Activated T-cell treated with anti-CD3 and anti-CD28 coated beads, Interleukin-2, amount 50 U/mL, for 4 hours (primary cell): ENCODE results near the gene AGBL5. TPM values are rescaled to one million over a fixed set of nuclear protein-coding genes. Genes with fewer than 3 reads are reported as not detected.

Source experiments
- ATAC-seq, 2 donors: fragments of 200-7000 bp; cut with Tn5 transposase; one replicate each; pipeline ENCODE4 v1.10.0; 2021
- DNase-seq: peaks from one replicate; pipeline ENCODE4 v3.0.0-alpha.2; 2020
- H3K27me3 Mint-ChIP-seq: one replicate; pipeline ENCODE4 v1.8.0; 2021; ENCODE audit warnings: low read depth, mixed read lengths
- H3K36me3 Mint-ChIP-seq: one replicate; pipeline ENCODE4 v1.8.0; 2022; ENCODE audit warnings: mixed read lengths; ENCODE audit not compliant: insufficient read depth
- H3K4me1 Mint-ChIP-seq: one replicate; pipeline ENCODE4 v1.8.0; 2021; ENCODE audit warnings: low read depth, mixed read lengths
- H3K4me3 Mint-ChIP-seq: one replicate; pipeline ENCODE4 v1.8.0; 2021; ENCODE audit warnings: mild to moderate bottlenecking, moderate library complexity, mixed read lengths
- H3K9me3 Mint-ChIP-seq: one replicate; pipeline ENCODE4 v1.8.0; 2021; ENCODE audit warnings: mixed read lengths
- total RNA-seq, 3 donors: library from RNA; stranded (reverse); gene quantifications; one replicate each; pipeline ENCODE4 v1.2.1, GENCODE V29; 2021

The AGBL5 gene, protein sequence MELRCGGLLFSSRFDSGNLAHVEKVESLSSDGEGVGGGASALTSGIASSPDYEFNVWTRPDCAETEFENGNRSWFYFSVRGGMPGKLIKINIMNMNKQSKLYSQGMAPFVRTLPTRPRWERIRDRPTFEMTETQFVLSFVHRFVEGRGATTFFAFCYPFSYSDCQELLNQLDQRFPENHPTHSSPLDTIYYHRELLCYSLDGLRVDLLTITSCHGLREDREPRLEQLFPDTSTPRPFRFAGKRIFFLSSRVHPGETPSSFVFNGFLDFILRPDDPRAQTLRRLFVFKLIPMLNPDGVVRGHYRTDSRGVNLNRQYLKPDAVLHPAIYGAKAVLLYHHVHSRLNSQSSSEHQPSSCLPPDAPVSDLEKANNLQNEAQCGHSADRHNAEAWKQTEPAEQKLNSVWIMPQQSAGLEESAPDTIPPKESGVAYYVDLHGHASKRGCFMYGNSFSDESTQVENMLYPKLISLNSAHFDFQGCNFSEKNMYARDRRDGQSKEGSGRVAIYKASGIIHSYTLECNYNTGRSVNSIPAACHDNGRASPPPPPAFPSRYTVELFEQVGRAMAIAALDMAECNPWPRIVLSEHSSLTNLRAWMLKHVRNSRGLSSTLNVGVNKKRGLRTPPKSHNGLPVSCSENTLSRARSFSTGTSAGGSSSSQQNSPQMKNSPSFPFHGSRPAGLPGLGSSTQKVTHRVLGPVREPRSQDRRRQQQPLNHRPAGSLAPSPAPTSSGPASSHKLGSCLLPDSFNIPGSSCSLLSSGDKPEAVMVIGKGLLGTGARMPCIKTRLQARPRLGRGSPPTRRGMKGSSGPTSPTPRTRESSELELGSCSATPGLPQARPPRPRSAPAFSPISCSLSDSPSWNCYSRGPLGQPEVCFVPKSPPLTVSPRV
- total RNA-seq = 10 to 100 TPM in 1 of 3 donors, 1 to 10 TPM in 2; 6.5 to 11.2 (median 9.2) TPM

DNA sequence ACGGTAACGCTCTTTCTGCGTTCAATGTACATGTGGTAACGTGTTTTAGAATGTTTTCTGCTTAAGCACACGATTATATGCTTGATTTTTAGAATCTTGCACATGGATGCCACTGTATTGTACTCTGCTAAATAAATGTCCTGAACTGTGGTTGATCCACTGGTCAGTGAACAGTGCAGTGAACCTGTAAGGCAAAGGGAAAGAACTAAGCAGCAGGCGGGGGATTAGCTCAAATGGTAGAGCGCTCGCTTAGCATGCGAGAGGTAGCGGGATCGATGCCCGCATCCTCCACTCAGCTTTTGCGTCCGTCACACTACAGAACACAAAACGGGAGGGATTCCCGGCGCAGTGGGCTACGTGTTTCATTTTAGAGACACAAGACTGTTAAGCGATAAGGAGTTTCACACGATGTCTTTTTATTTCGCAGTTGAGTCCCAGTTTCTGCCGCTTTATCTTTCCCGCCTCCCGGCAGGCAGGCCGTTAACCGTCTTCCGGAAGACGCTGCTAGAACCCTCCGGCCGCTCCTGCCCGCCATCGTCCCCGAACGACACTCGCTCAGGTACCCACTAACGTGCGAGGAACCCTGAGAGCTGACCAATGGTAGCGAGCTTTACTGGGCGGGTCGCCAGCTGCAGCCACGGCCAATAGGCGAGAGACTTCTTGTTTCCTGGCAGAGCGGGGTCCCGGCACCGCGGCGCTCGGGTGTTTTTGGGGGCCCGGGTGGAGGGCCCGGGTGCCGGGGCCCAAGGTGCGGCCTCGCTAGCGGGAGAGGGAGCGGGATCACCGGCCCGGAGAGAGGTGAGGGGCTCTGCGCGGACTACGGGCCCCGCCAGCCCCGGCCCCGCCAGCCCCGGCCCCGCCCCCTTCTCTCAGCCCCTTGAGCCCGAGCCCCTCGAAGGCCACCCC, at the start of gene AGBL5:
Gene AGBL5, plus strand, starts transcription at position 673 of the 906 bp plus-strand sequence. CDS start 1,291 bp downstream, outside the sequence.
- Mint-ChIP-seq H3K36me3 (peaks cover 17% of the 10 kb centered on the region), H3K4me1 (peaks cover 15% of the 10 kb centered on the region), H3K27me3 (peaks cover 7% of the 10 kb centered on the region), H3K4me3 (peak within 1 kb of the TSS; percentile 93), H3K9me3 (no peaks in the 10 kb centered on the region)
- ATAC-seq (peak; percentile 73 to 75), DNase-seq (peak; percentile 95)

DNA sequence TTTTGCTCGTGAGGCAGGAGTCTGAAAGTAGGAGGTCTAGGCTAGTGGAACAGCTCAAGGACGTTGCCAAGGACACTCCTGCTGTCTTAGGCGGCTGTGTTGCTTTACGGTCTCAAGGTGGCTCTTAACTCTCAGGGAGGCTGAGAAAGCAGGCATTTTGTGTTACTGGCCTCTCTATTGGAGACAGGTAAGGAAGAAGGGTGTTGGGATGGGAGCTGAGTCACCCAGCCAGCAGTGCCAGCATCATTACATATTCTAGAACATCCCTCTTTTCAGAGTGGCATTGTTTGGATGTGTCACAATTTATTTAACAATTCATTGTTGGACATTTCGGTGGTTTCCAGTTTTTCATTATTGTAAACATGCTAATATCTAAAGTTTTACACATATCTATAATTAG, 49.5 kb upstream of the AGBL5 start:
- H3K4me1 Mint-ChIP-seq = no peaks in the 10 kb centered on the region
- H3K27me3 Mint-ChIP-seq = peaks cover 8% of the 10 kb centered on the region
- DNase-seq (no peak), ATAC-seq (no peak)
- no peak overlapping the region for H3K4me3 Mint-ChIP-seq
- H3K9me3 Mint-ChIP-seq = no peaks in the 10 kb centered on the region
- peaks cover 2% of the 10 kb centered on the region for H3K36me3 Mint-ChIP-seq

DNA sequence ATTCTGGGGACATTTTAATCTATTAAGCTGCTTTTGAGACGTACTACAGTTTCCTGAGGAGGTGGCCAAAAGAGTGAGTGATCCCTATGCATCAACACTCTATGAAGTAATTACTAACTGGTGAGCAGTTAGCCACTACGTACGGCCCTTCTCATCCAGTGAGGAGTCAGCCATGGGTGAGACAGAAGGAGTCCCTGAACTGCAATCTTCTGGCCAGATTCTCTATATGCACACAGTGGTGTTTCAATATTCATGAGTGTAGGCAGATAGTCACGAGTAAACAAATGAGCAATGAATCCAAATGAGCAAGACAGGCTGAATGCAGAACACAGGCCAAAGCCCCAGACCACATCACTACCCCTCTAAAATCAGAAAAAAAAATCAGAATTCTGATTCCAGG, 48.5 kb upstream of the AGBL5 start:
- no peak for DNase-seq
- Mint-ChIP-seq H3K4me1 (no peaks in the 10 kb centered on the region), H3K27me3 (peaks cover 8% of the 10 kb centered on the region), H3K36me3 (peaks cover 2% of the 10 kb centered on the region), H3K9me3 (no peaks in the 10 kb centered on the region), H3K4me3 (no peak overlapping the region)
- ATAC-seq = no peak

DNA sequence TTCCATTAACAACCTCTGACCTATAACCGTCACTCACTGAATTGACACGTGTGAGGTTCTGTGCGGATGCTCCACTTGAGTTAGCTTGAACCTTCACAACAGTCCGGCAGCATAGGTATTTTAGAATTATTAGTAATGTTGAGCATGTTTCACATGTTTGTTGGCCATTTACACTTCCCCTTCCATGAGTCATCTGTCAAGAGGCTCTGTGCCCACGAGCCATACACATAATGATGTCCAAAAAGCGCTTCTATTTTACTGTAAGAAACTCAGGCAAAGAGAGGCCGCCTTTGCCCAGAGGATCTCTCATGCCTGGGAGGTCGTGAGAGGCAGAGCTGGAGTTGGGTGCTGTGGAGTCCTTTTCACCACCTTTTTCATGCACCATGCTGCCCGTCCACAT, 47.6 kb upstream of the AGBL5 start:
- Mint-ChIP-seq H3K4me3 (no peak overlapping the region), H3K27me3 (peaks cover 6% of the 10 kb centered on the region)

DNA sequence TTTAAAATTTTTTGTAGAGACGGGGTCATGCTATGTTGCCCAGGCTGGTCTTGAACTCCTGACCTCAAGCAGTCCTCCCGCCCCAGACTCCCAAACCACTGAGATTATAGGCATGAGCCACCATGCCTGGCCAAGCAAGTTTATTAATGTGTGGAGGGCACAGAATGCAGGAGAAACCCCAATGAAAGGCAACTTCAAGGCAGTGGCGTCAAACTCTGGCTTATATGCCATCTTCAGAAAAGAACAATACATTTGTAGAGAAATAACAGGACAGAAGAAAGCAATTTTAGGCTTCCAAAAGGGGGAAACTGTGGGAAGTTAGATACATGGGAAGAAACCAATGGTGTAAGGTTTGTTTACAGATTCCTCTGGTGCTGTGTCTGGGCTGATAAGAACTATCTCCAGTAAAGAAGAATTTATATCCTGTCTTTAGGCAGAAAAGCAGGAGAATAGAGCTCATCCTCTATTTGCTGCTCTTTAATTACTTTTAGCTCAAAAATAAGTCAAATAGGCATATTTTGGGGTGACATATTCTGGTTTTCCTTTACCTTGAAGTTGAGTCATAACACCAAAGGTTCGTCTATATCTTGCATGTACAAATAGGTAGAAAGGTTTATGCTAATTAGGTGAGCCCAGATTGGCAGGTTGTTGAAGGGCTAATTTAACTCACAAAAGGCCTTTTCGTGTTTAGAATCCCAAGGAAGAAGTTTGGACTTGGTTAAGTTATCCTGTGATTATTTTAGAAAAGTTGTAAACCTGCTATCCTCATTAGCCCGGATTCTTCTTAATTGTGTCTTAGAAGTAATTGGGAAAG, 44.7 kb upstream of the AGBL5 start:
- DNase-seq = no peak
- ATAC-seq = no peak
- peaks cover 3% of the 10 kb centered on the region for H3K4me1 Mint-ChIP-seq
- H3K36me3 Mint-ChIP-seq = no peaks in the 10 kb centered on the region
- H3K4me3 Mint-ChIP-seq = no peak overlapping the region
- H3K27me3 Mint-ChIP-seq = peaks cover 2% of the 10 kb centered on the region
- no peaks in the 10 kb centered on the region for H3K9me3 Mint-ChIP-seq

More for the DNA sequence above, 47.6 kb upstream of the AGBL5 start:
- Mint-ChIP-seq H3K4me1 (no peaks in the 10 kb centered on the region), H3K36me3 (peaks cover 2% of the 10 kb centered on the region), H3K9me3 (no peaks in the 10 kb centered on the region)
- ATAC-seq (no peak), DNase-seq (no peak)

DNA sequence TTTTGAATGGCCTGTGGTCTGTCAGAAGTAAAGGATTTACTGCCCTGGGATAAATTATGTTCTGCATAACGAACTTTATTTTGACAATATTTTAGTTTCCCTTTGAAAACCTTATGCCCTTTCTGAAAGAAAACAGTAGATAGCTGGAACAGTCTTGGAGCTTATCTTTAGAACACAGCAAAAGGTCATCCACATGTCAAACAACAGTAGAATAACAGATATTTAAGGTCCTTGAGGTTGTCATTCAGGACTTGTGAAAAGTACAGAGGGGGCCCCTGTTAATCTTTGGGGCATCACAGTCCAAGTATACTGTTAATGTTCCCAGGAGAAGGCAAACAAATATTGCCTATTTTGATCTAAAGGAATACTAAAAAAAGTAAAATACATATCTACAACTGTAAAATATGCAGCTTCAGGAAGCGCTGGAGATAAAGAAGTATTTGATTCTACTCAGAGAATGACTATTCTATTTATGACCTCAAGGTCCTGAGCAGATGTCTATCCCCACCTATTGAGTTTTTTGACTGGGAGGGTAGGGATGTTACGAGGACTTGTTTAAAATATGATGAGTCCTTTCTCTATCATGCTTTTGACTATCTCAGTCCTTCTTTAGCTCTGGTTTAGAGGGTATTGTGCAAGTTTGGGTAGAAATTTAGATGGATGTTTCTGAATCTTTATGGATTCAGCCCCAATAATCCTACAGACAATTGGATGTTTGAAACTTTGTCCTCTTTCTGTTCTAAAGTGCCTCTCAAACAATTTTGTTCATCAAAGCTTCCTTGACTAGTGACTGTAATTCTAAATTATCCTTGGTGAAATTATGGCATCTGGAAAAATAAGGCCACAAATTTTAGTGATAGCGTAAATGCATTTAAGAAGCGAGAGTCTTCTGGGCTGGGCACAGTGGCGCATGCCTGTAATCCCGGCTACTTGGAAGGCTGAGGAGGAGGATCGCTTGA, 43.8 kb upstream of the AGBL5 start:
- H3K27me3 Mint-ChIP-seq = no peaks in the 10 kb centered on the region
- no peaks in the 10 kb centered on the region for H3K9me3 Mint-ChIP-seq
- H3K4me1 Mint-ChIP-seq = peaks cover 3% of the 10 kb centered on the region
- DNase-seq = no peak
- no peak for ATAC-seq
- H3K36me3 Mint-ChIP-seq = no peaks in the 10 kb centered on the region
- H3K4me3 Mint-ChIP-seq = no peak overlapping the region

DNA sequence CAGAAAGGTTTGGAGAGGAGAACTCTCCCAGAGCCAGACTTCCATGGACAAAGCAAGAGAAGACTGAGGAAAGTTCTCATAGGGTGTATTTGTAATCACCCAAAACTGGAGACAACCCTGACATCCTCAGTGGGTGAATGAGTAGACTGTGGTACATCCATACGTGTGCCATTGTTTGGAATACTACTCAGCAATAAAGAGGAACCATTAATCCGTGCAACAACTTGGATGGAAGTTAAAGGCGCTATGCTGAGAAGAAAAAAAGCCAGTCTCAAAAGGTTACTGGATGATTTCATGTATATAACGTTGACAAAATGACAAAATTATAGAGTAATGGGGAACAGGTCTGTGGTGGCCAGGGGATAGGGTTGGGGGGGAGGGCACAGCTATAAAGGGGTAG, 42.8 kb upstream of the AGBL5 start:
- no peaks in the 10 kb centered on the region for H3K36me3 Mint-ChIP-seq
- H3K9me3 Mint-ChIP-seq = no peaks in the 10 kb centered on the region
- no peaks in the 10 kb centered on the region for H3K27me3 Mint-ChIP-seq
- H3K4me3 Mint-ChIP-seq = no peak overlapping the region
- ATAC-seq (no peak), DNase-seq (no peak)
- H3K4me1 Mint-ChIP-seq = peaks cover 3% of the 10 kb centered on the region

DNA sequence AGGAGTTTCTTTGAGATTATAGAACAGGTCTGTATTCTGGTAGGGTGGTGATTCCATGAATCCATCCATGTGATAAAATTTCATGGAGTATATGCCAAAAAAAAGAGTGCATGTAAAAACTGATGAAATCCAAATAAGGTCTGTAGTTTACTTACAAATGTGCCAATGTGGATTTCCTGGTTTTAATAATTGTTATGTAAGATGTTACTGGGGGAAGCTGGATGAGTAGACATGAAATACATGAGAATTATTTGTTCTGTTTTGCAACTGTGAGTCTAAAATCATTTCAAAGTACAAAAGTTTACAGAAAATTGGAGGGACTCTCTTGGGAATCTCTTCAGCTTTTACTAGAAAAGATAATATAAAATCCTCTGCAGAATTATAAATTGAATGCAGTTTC, 42.4 kb upstream of the AGBL5 start:
- Mint-ChIP-seq H3K27me3 (no peaks in the 10 kb centered on the region), H3K4me3 (no peak overlapping the region)
- no peak for ATAC-seq

DNA sequence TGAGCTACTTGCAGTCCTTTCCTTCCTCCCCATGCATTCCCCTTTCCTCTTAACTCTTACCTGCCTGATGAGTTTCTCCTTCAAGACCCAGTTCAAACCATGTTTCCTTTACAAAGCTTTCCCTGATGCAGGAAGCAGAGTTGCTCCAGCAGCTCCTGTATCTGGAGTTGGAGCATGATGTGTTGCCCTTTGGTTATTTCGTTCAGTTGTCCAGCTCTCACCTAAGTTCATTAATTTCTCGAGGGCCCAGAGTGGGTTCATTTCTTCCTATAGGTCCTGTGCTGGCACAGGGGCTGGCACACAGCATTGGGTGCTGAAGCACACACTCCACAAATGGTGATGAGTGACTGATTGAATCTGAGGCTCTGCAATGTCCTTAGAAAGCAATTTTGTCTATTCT, 41.8 kb upstream of the AGBL5 start:
- no peak overlapping the region for H3K4me3 Mint-ChIP-seq
- no peaks in the 10 kb centered on the region for H3K36me3 Mint-ChIP-seq
- DNase-seq (no peak), ATAC-seq (no peak)
- peaks cover 3% of the 10 kb centered on the region for H3K4me1 Mint-ChIP-seq
- no peaks in the 10 kb centered on the region for H3K9me3 Mint-ChIP-seq
- H3K27me3 Mint-ChIP-seq = no peaks in the 10 kb centered on the region

More for the DNA sequence above, 42.4 kb upstream of the AGBL5 start:
- Mint-ChIP-seq H3K36me3 (no peaks in the 10 kb centered on the region), H3K4me1 (peaks cover 3% of the 10 kb centered on the region), H3K9me3 (no peaks in the 10 kb centered on the region)
- DNase-seq = no peak

DNA sequence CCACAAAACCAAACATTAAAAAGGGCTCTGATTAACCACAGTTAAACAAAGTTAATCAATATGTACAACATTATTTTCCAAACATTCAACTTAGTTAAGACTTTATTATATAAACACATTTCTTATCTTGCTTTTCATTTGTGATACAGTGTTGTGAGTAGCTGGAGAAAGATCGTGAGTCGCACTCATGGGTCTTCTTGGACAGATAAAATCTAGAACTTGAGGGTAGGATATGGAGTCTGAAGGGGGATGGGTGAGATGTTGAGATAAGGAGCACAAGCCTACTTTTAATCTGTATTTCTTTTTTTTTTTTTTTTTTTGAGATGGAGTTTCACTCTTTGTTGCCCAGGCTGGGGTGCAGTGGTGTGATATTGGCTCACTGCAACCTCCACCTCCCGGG, 41.3 kb upstream of the AGBL5 start:
- ATAC-seq (no peak), DNase-seq (no peak)
- H3K4me3 Mint-ChIP-seq = no peak overlapping the region
- H3K27me3 Mint-ChIP-seq = no peaks in the 10 kb centered on the region
- peaks cover 3% of the 10 kb centered on the region for H3K4me1 Mint-ChIP-seq
- H3K36me3 Mint-ChIP-seq = no peaks in the 10 kb centered on the region
- H3K9me3 Mint-ChIP-seq = no peaks in the 10 kb centered on the region

DNA sequence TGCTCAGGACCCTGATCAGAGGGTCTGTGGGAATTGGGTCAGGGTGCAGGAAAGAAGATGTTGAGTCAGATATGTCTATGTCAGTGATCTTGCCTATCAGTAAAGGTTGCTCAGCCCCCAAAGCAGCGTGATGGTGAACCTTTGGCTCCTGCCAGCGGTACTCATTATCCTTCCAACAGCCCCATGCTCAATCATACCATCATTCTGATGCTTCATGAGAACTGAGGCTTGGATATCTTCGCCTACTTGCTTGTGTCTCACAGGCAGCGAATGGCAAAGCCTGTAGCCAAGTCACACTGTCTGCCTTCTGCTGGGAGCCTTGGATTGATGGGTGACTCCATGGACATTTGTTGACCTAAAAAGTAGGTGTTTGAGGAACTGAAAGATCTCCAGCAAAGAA, 37.7 kb upstream of the AGBL5 start:
- Mint-ChIP-seq H3K27me3 (no peaks in the 10 kb centered on the region), H3K4me1 (peaks cover 3% of the 10 kb centered on the region)
- ATAC-seq = no peak

DNA sequence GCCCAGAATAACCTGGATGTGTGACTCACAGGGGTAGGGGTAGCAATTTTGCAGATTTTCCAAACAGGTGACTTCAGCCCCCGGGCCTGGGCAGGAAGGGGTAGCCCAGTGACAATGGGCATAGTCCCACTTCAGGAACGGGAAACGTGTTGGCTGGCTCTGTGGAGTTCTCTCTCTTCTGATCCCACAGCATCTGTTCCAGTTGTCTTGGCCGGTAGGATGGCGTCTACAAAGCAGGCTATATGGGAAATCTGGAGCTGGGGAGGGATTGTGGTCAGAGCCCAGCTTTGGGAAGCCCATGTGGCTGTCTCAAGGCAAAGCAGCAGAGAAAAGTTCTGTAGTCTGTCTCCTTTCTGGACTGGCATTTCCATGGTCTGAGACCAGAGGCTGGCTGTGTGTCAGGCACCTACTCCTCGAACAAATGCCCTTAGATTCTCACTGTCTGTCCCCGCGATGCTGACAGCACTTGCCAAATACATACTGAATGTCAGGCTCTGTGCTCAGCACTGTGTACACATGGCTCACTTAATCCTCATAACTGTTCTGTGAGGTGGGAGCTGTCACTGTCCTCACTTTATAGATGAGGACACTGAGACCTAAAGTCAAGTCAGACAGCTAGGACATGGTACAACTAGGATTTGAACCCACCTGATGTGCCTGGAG, 36.6 kb upstream of the AGBL5 start:
- Mint-ChIP-seq H3K9me3 (no peaks in the 10 kb centered on the region), H3K36me3 (no peaks in the 10 kb centered on the region), H3K4me3 (no peak overlapping the region), H3K4me1 (peaks cover 3% of the 10 kb centered on the region), H3K27me3 (no peaks in the 10 kb centered on the region)
- no peak for DNase-seq
- no peak for ATAC-seq

More for the DNA sequence above, 37.7 kb upstream of the AGBL5 start:
- DNase-seq = no peak
- no peak overlapping the region for H3K4me3 Mint-ChIP-seq
- H3K9me3 Mint-ChIP-seq = no peaks in the 10 kb centered on the region
- no peaks in the 10 kb centered on the region for H3K36me3 Mint-ChIP-seq
